Stimulated activated naive CD8-positive, alpha-beta T cell treated with anti-CD3 and anti-CD28 coated beads, Interleukin-15, Interleukin-2, amounts not matched to agents 100 ng/mL and 50 ng/mL, for 24 hours (primary cell): Measurements from ENCODE around the gene ARSH.
"Not testable (repeated sequence)": the region's sequence is repeated elsewhere in the genome, so short reads cannot be mapped to it uniquely, and the experiment has no call there.

Experiments
- H3K27ac Mint-ChIP-seq: one replicate; pipeline ENCODE4 v1.8.0; 2021; ENCODE audit warnings: mild to moderate bottlenecking, mixed read lengths
- H3K27me3 Mint-ChIP-seq: one replicate; pipeline ENCODE4 v1.8.0; 2021; ENCODE audit warnings: mixed read lengths
- H3K36me3 Mint-ChIP-seq: one replicate; pipeline ENCODE4 v1.8.0; 2021; ENCODE audit warnings: low read depth, mixed read lengths
- H3K4me1 Mint-ChIP-seq: one replicate; pipeline ENCODE4 v1.8.0; 2021; ENCODE audit warnings: low read depth, mixed read lengths
- H3K4me3 Mint-ChIP-seq: one replicate; pipeline ENCODE4 v1.8.0; 2021; ENCODE audit warnings: mild to moderate bottlenecking, mixed read lengths
- H3K9me3 Mint-ChIP-seq: one replicate; pipeline ENCODE4 v1.8.0; 2021; ENCODE audit warnings: mixed read lengths

The ARSH gene

GRCh38 chrX:3006495-3006894, at the start of gene ARSH:
TSS of gene ARSH (plus strand) at chrX:3006546. CDS start at chrX:3006613, 67 bp downstream.
- Mint-ChIP-seq H3K27me3 (no peaks in the 10 kb centered on the region), H3K4me1 (no peaks in the 10 kb centered on the region), H3K36me3 (no peaks in the 10 kb centered on the region), H3K9me3 (no peaks in the 10 kb centered on the region), H3K4me3 (no peak within 1 kb of the TSS), H3K27ac (no peak within 1 kb of the TSS)

GRCh38 chrX:2958199-2958598, 48.1 kb upstream of the ARSH start:
- Mint-ChIP-seq H3K9me3 (no peaks in the 10 kb centered on the region), H3K27me3 (no peaks in the 10 kb centered on the region), H3K4me3 (no peak overlapping the region), H3K4me1 (no peaks in the 10 kb centered on the region), H3K36me3 (no peaks in the 10 kb centered on the region), H3K27ac (no peak overlapping the region)

GRCh38 chrX:2960861-2961515, 45.4 kb upstream of the ARSH start:
- no peaks in the 10 kb centered on the region for H3K27me3 Mint-ChIP-seq
- H3K4me3 Mint-ChIP-seq, result no peak overlapping the region
- H3K27ac Mint-ChIP-seq, result no peak overlapping the region
- H3K9me3 Mint-ChIP-seq, result no peaks in the 10 kb centered on the region
- H3K36me3 Mint-ChIP-seq, result no peaks in the 10 kb centered on the region
- no peaks in the 10 kb centered on the region for H3K4me1 Mint-ChIP-seq

- Mint-ChIP-seq H3K27me3 (no peaks in the 10 kb centered on the region), H3K9me3 (no peaks in the 10 kb centered on the region), H3K36me3 (no peaks in the 10 kb centered on the region), H3K4me3 (no peak overlapping the region), H3K27ac (no peak overlapping the region), H3K4me1 (no peaks in the 10 kb centered on the region)
Observed at GRCh38 chrX:2962381-2962780, 44.0 kb upstream of the ARSH start.

GRCh38 chrX:2963449-2963848, 42.9 kb upstream of the ARSH start:
- not testable (repeated sequence) for H3K36me3 Mint-ChIP-seq, H3K27me3 Mint-ChIP-seq, H3K4me3 Mint-ChIP-seq, H3K27ac Mint-ChIP-seq, H3K4me1 Mint-ChIP-seq, H3K9me3 Mint-ChIP-seq

GRCh38 chrX:2963992-2964794, 42.2 kb upstream of the ARSH start:
- not testable (repeated sequence) for H3K4me1 Mint-ChIP-seq, H3K27ac Mint-ChIP-seq, H3K27me3 Mint-ChIP-seq, H3K4me3 Mint-ChIP-seq, H3K36me3 Mint-ChIP-seq, H3K9me3 Mint-ChIP-seq

GRCh38 chrX:2965965-2966364, 40.4 kb upstream of the ARSH start:
- no peaks in the 10 kb centered on the region for H3K9me3 Mint-ChIP-seq
- no peaks in the 10 kb centered on the region for H3K4me1 Mint-ChIP-seq
- no peaks in the 10 kb centered on the region for H3K36me3 Mint-ChIP-seq
- no peaks in the 10 kb centered on the region for H3K27me3 Mint-ChIP-seq
- no peak overlapping the region for H3K4me3 Mint-ChIP-seq
- H3K27ac Mint-ChIP-seq, result no peak overlapping the region

- H3K4me1 Mint-ChIP-seq, result no peaks in the 10 kb centered on the region
- no peaks in the 10 kb centered on the region for H3K27me3 Mint-ChIP-seq
- no peak overlapping the region for H3K4me3 Mint-ChIP-seq
- H3K36me3 Mint-ChIP-seq, result no peaks in the 10 kb centered on the region
- H3K27ac Mint-ChIP-seq, result no peak overlapping the region
- H3K9me3 Mint-ChIP-seq, result no peaks in the 10 kb centered on the region
Observed at GRCh38 chrX:2967012-2967411, 39.3 kb upstream of the ARSH start.

- Mint-ChIP-seq H3K27me3 (no peaks in the 10 kb centered on the region), H3K4me3 (no peak overlapping the region), H3K4me1 (no peaks in the 10 kb centered on the region), H3K27ac (no peak overlapping the region), H3K9me3 (no peaks in the 10 kb centered on the region), H3K36me3 (no peaks in the 10 kb centered on the region)
Observed at GRCh38 chrX:2967584-2967983, 38.8 kb upstream of the ARSH start.

- Mint-ChIP-seq H3K36me3 (no peaks in the 10 kb centered on the region), H3K4me1 (no peaks in the 10 kb centered on the region), H3K27ac (no peak overlapping the region), H3K4me3 (peak overlapping the region; percentile 20), H3K9me3 (no peaks in the 10 kb centered on the region), H3K27me3 (no peaks in the 10 kb centered on the region)
Observed at GRCh38 chrX:2967998-2968909, 38.1 kb upstream of the ARSH start.

GRCh38 chrX:2969021-2969420, 37.3 kb upstream of the ARSH start:
- Mint-ChIP-seq H3K4me1 (no peaks in the 10 kb centered on the region), H3K27me3 (no peaks in the 10 kb centered on the region), H3K27ac (no peak overlapping the region), H3K4me3 (no peak overlapping the region), H3K9me3 (no peaks in the 10 kb centered on the region), H3K36me3 (no peaks in the 10 kb centered on the region)

GRCh38 chrX:2972391-2972790, 34.0 kb upstream of the ARSH start:
- H3K27me3 Mint-ChIP-seq, result peaks cover 3% of the 10 kb centered on the region
- no peaks in the 10 kb centered on the region for H3K4me1 Mint-ChIP-seq

GRCh38 chrX:2974961-2975360, 31.4 kb upstream of the ARSH start:
- no peaks in the 10 kb centered on the region for H3K9me3 Mint-ChIP-seq
- H3K4me3 Mint-ChIP-seq, result no peak overlapping the region

More at GRCh38 chrX:2972391-2972790, 34.0 kb upstream of the ARSH start:
- no peaks in the 10 kb centered on the region for H3K9me3 Mint-ChIP-seq
- H3K27ac Mint-ChIP-seq, result no peak overlapping the region
- H3K36me3 Mint-ChIP-seq, result no peaks in the 10 kb centered on the region
- no peak overlapping the region for H3K4me3 Mint-ChIP-seq

GRCh38 chrX:2978639-2979038, 27.7 kb upstream of the ARSH start:
- not testable (repeated sequence) for H3K4me3 Mint-ChIP-seq, H3K9me3 Mint-ChIP-seq, H3K36me3 Mint-ChIP-seq, H3K27me3 Mint-ChIP-seq, H3K27ac Mint-ChIP-seq, H3K4me1 Mint-ChIP-seq

More at GRCh38 chrX:2974961-2975360, 31.4 kb upstream of the ARSH start:
- Mint-ChIP-seq H3K4me1 (no peaks in the 10 kb centered on the region), H3K36me3 (no peaks in the 10 kb centered on the region), H3K27me3 (peaks cover 3% of the 10 kb centered on the region), H3K27ac (no peak overlapping the region)

- H3K4me3 Mint-ChIP-seq, result no peak overlapping the region
- H3K27ac Mint-ChIP-seq, result no peak overlapping the region
Observed at GRCh38 chrX:2984342-2984741, 22.0 kb upstream of the ARSH start.

More at GRCh38 chrX:2984342-2984741, 22.0 kb upstream of the ARSH start:
- Mint-ChIP-seq H3K36me3 (no peaks in the 10 kb centered on the region), H3K9me3 (peaks cover 6% of the 10 kb centered on the region), H3K27me3 (no peaks in the 10 kb centered on the region), H3K4me1 (no peaks in the 10 kb centered on the region)
